HepG2 (cell line): ENCODE results near the gene VWA1. TPM values are rescaled to one million over a fixed set of nuclear protein-coding genes. Genes with fewer than 3 reads are reported as not detected.
A peak's percentile ranks its signal among the peaks of the same experiment; 100 is the strongest.

Experiments used
- ETV6 ChIP-seq: sonication (generic); formaldehyde crosslinking; conservative IDR thresholded peaks from 2 replicates; pipeline ENCODE4 v1.4.0; 2020; ENCODE audit warnings: missing genetic modification reagents
- HES4 ChIP-seq: sonication (generic); formaldehyde crosslinking; IDR thresholded peaks from 2 replicates; pipeline ENCODE4 v1.9.0; 2021; ENCODE audit warnings: mild to moderate bottlenecking, missing genetic modification reagents, borderline replicate concordance
- JDP2 ChIP-seq: sonication (generic); formaldehyde crosslinking; IDR thresholded peaks from 2 replicates; pipeline ENCODE4 v1.8.1; 2022; ENCODE audit warnings: missing genetic modification reagents, borderline replicate concordance
- REST ChIP-seq, 2 experiments: IDR thresholded peaks; 2 replicates each; pipeline ENCODE4 v1.6.1; 2011 to 2012; ENCODE audit warnings: low read length in 2 of 2, borderline replicate concordance in 1 of 2, low read depth in 1 of 2, mild to moderate bottlenecking in 1 of 2, moderate library complexity in 1 of 2
- RFXANK ChIP-seq: IDR thresholded peaks from 2 replicates; pipeline ENCODE4 v1.6.1; 2016
- SAFB2 ChIP-seq: sonication (generic); formaldehyde crosslinking; IDR thresholded peaks from 2 replicates; pipeline ENCODE4 v1.5.1; 2020; ENCODE audit warnings: missing genetic modification reagents, low read depth, mild to moderate bottlenecking, borderline replicate concordance
- SMAD9 ChIP-seq: sonication (generic); formaldehyde crosslinking; IDR thresholded peaks from 2 replicates; pipeline ENCODE4 v1.5.1; 2020; ENCODE audit warnings: mild to moderate bottlenecking, missing genetic modification reagents
- SP4 ChIP-seq: sonication (generic); formaldehyde crosslinking; IDR thresholded peaks from 2 replicates; pipeline ENCODE4 v1.8.1; 2023; ENCODE audit warnings: mild to moderate bottlenecking, missing genetic modification reagents
- TBX2 ChIP-seq: sonication (generic); formaldehyde crosslinking; IDR thresholded peaks from 2 replicates; pipeline ENCODE4 v1.5.0; 2020; ENCODE audit warnings: missing genetic modification reagents, mild to moderate bottlenecking, borderline replicate concordance
- ZBTB42 ChIP-seq: sonication (generic); formaldehyde crosslinking; IDR thresholded peaks from 2 replicates; pipeline ENCODE4 v1.5.0; 2020; ENCODE audit warnings: mild to moderate bottlenecking, missing genetic modification reagents
- ZC3H13 ChIP-seq: sonication (generic); formaldehyde crosslinking; IDR thresholded peaks from 2 replicates; pipeline ENCODE4 v1.8.1; 2023; ENCODE audit warnings: mild to moderate bottlenecking, missing genetic modification reagents, moderate library complexity
- ZFP91 ChIP-seq: sonication (generic); formaldehyde crosslinking; IDR thresholded peaks from 2 replicates; pipeline ENCODE4 v1.9.0; 2022; ENCODE audit warnings: missing genetic modification reagents, mild to moderate bottlenecking, borderline replicate concordance
- ZNF33A ChIP-seq: sonication (generic); formaldehyde crosslinking; IDR thresholded peaks from 2 replicates; pipeline ENCODE4 v1.5.1; 2020; ENCODE audit warnings: missing genetic modification reagents, mild to moderate bottlenecking, moderate library complexity, borderline replicate concordance
- ZNF354B ChIP-seq: sonication (generic); formaldehyde crosslinking; IDR thresholded peaks from 2 replicates; pipeline ENCODE4 v1.8.0; 2022; ENCODE audit warnings: mild to moderate bottlenecking, missing genetic modification reagents
- ZNF546 ChIP-seq: sonication (generic); formaldehyde crosslinking; conservative IDR thresholded peaks from 2 replicates; pipeline ENCODE4 v1.8.1; 2023; ENCODE audit warnings: mild to moderate bottlenecking, missing genetic modification reagents
- ZNF558 ChIP-seq: sonication (generic); formaldehyde crosslinking; IDR thresholded peaks from 2 replicates; pipeline ENCODE4 v1.9.0; 2022; ENCODE audit warnings: mild to moderate bottlenecking, missing genetic modification reagents, borderline replicate concordance
- ZNF589 ChIP-seq: sonication (generic); formaldehyde crosslinking; conservative IDR thresholded peaks from 2 replicates; pipeline ENCODE4 v1.8.0; 2022; ENCODE audit warnings: mild to moderate bottlenecking, moderate library complexity, missing genetic modification reagents
- ZNF607 ChIP-seq: sonication (generic); formaldehyde crosslinking; IDR thresholded peaks from 2 replicates; pipeline ENCODE4 v1.5.1; 2020; ENCODE audit warnings: missing genetic modification reagents, mild to moderate bottlenecking, borderline replicate concordance
- ZNF615 ChIP-seq: sonication (generic); formaldehyde crosslinking; IDR thresholded peaks from 2 replicates; pipeline ENCODE4 v1.5.0; 2020; ENCODE audit warnings: mild to moderate bottlenecking, missing genetic modification reagents, borderline replicate concordance
- ZNF629 ChIP-seq: sonication (generic); formaldehyde crosslinking; conservative IDR thresholded peaks from 2 replicates; pipeline ENCODE4 v1.5.0; 2020; ENCODE audit warnings: missing genetic modification reagents
- ZSCAN12 ChIP-seq: sonication (generic); formaldehyde crosslinking; IDR thresholded peaks from 2 replicates; pipeline ENCODE4 v1.9.0; 2021; ENCODE audit warnings: mild to moderate bottlenecking, missing genetic modification reagents
- ZSCAN21 ChIP-seq: sonication (generic); formaldehyde crosslinking; IDR thresholded peaks from 2 replicates; pipeline ENCODE4 v1.8.0; 2022; ENCODE audit warnings: mild to moderate bottlenecking, missing genetic modification reagents, moderate library complexity, borderline replicate concordance
- ZUFSP ChIP-seq: sonication (generic); formaldehyde crosslinking; IDR thresholded peaks from 2 replicates; pipeline ENCODE4 v1.9.0; 2021; ENCODE audit warnings: missing genetic modification reagents, mild to moderate bottlenecking, borderline replicate concordance
- polyA plus RNA-seq, 8 experiments: library from polyadenylated mRNA; depleted of rRNA in 3 of 8; stranded (reverse) in 7 of 8; unstranded in 1 of 8; fragments of >200 nt; fragmentation: Illumina TruSeq in 4 of 8; extraction: Trizol in 4 of 8; gene quantifications; 2 replicates each; pipeline versions ENCODE4 v1.2.1 to v1.2.3, GENCODE V29; 2011 to 2016; ENCODE audit warnings: low read depth in 4 of 8, missing spikeins in 1 of 8, mixed read lengths in 1 of 8; ENCODE audit not compliant: insufficient read depth in 1 of 8
- total RNA-seq, 5 experiments: library from RNA; depleted of rRNA; stranded (reverse); fragments of >200 nt; fragmentation: Illumina TruSeq; extraction: Trizol; gene quantifications; 2 replicates each; pipeline ENCODE4 v1.2.3, GENCODE V29; 2016; ENCODE audit warnings: low read depth in 1 of 5

Gene VWA1
- total and polyA plus RNA-seq, 2 of the 13 experiments (the other 11 are each of a cell fraction or from before 2014, with no cell fraction given), result 40.9 to 57.5 TPM

GRCh38 chr1:1399187-1399871 lies 36.2 kb upstream of the VWA1 start, which contains the start of gene CCNL2 (continued):
- TF ChIP-seq ZUFSP (CRISPR knock-in tag) (no peak), TBX2 (CRISPR knock-in tag) (peak; percentile 76; the same call in 1 of the 2 replicates), ZNF629 (CRISPR knock-in tag) (no peak), ZNF558 (CRISPR knock-in tag) (no peak), ZBTB42 (CRISPR knock-in tag) (no peak; the same call in 1 of the 2 replicates), REST (IDR thresholded peaks at IDR 0.05; ENCODE audit: borderline replicate concordance in 1 of 2, low read depth in 1 of 2, low read length in 2 of 2) (no peak), ZC3H13 (CRISPR knock-in tag) (peak; percentile 86), ZNF615 (CRISPR knock-in tag) (no peak), SP4 (CRISPR knock-in tag) (peak; percentile 97), SMAD9 (CRISPR knock-in tag) (no peak), ZNF354B (CRISPR knock-in tag) (no peak), JDP2 (CRISPR knock-in tag) (no peak), ZSCAN12 (CRISPR knock-in tag) (no peak), HES4 (CRISPR knock-in tag) (no peak; the same call in 1 of the 2 replicates), ZNF546 (peak; percentile 22; the same call in 1 of the 2 replicates), SAFB2 (CRISPR knock-in tag) (peak; percentile 3; the same call in 1 of the 2 replicates), ZFP91 (CRISPR knock-in tag) (peak; percentile 54), ETV6 (CRISPR knock-in tag) (peak; percentile 60; the same call in 1 of the 2 replicates), RFXANK (CRISPR knock-in tag) (0 out of 2 replicates have a peak, but pooled peaks have one; percentile 66), ZNF33A (CRISPR knock-in tag) (no peak; the same call in 1 of the 2 replicates), ZNF589 (peak; percentile 77; the same call in 1 of the 2 replicates), ZNF607 (CRISPR knock-in tag) (no peak; the same call in 1 of the 2 replicates), ZSCAN21 (CRISPR knock-in tag) (peak; percentile 77)
